NCI-H460 (cell line): Measurements from ENCODE around the gene PDGFA. TPM values are rescaled to one million over a fixed set of nuclear protein-coding genes. Genes with fewer than 3 reads are reported as not detected.

ENCODE experiments used
- DNase-seq: peaks from one replicate; pipeline ENCODE4 v3.0.0-alpha.2; 2016; ENCODE audit warnings: low read depth; ENCODE audit errors: extremely low read depth
- total RNA-seq: library from RNA; depleted of rRNA; stranded (reverse); fragments of >200 nt; shearing (Covaris generic); gene quantifications from 2 replicates; pipeline ENCODE4 v1.2.3, GENCODE V29; 2014

Gene PDGFA
- total RNA-seq, 1 experiment from 2014 or later = 20.3 TPM

- DNase-seq = no peak
Observed at GRCh38 chr7:520503-521161, 986 bp upstream of the PDGFA start.

GRCh38 chr7:518630-519483 lies 789 bp downstream of the PDGFA start:
- DNase-seq = peak; percentile 76

DNA sequence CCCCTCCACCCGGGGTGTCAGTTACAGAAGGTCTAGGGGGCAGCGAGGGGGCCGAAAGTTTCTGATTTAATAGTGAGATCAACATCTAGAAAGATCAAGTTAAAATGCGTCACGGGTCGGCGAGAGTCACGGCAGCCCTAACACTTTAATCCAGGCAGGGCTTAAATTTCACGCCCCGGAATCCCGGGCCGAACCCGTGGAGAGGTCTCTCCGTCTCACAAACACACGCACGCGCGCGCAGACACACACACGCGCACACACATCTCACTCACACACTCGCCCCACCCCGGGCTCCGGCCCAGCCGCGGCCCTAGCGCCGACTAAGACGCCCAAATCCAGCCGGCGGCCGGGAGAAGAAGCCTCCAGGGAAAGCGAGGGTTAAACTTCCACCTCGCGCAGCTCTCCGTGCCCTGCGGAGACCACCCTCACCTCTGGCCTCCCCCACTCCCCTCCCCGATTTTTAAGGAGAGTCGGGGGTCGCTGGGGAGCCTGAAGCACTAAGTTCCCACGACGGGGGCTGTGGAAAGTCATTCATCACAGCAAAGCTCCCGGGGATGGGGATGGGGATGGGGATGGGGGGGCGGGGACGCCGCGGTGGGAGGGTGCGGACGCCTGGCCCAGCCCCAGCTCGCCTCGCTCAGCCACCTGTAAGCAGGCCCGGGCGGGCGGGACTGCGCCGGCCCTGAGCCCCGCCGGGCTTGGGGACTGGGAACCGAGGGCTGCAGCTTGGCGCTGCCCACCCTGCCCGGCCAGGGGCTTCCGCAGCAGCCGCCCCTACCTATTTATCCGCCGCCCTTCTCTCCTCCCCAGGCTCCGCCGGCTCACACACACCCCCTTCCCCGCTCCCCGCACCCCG lies 1.6 kb downstream of the PDGFA start:
- DNase-seq = no peak

DNA sequence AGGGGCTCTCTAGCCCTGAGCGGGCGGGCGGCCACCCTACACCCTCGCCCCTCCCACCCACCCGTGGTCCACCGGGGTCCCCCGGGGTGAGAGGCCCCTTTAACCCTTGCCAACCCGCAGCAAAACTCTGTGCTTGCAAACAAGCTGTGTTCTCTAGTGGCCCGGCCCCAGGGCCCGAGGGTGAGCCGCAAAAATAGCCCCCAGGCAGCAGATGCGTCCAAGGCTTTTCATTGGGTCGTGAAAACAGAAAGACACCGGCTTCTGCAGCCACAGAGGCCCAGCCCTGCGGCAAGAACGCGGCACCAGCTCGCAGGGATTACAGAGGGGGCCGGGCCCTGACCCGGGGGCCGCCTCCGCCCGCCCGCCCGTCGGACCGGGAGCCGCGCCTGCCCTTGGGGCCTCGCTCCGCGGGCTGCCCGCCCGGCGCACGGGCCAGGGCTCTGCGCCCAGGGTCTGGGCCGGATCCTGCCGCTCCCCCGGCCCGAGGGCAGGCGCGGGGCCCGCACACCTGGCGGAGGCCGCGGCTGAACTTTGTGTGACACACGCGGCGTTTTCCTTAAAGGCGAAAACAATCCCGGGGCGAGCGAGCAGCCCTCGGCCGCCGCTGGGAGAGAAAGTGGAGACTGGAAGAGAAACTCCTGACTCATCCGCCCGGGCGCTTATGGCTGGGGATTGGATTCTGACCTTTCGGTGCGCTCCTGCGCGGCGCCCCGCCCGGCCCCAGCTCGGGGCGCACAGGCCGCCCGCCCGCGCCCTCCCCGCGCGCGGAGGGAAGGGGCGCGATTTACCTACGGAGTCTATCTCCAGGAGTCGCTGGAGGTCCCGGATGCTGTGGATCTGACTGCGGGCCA lies 2.8 kb downstream of the PDGFA start:
- peak; percentile 53 for DNase-seq

DNA sequence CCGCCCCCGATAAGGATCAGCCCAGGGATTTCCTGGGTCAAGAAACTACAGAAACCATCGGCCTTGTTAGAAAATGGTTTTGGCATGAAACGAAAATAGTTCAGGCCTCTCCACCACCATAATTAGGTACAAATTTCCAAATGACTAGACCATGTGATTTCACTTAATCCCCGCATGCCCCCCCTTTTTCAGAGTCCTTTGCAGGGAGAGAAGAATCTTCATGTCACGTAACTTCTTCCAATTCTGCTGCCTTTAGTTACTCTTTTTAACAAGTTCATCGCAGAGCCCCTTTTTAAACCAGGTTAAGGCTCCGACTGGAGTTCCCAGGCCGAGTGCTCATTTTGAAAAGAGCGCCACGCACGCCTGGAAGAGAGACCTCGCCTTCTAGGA lies 3.4 kb downstream of the PDGFA start:
- no peak for DNase-seq

DNA sequence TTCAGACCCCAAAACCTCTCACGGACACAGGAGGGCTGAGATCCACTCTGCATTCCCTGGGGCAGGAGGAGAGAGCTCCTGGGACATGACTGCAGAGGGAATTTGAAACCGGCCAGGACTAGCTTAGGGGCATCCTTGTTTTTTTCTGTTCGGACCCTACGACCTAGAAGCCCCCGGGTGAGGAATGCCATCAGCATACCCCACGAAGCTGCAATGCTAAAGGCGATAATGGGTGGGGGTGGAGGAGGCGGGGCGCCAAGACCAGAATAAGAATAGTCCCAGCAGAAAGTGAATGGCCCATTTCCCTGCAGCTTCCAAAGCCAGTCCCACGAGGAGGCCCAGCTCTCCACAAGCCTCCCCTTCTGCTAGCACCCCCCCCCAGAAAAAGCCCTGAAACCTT lies 4.0 kb downstream of the PDGFA start:
- no peak for DNase-seq

GRCh38 chr7:514651-515598 lies 4.7 kb downstream of the PDGFA start:
- no peak for DNase-seq

- DNase-seq = no peak
Observed at GRCh38 chr7:514242-514641, 5.4 kb downstream of the PDGFA start.

GRCh38 chr7:513521-514166 lies 6.0 kb downstream of the PDGFA start:
- DNase-seq = no peak

DNA sequence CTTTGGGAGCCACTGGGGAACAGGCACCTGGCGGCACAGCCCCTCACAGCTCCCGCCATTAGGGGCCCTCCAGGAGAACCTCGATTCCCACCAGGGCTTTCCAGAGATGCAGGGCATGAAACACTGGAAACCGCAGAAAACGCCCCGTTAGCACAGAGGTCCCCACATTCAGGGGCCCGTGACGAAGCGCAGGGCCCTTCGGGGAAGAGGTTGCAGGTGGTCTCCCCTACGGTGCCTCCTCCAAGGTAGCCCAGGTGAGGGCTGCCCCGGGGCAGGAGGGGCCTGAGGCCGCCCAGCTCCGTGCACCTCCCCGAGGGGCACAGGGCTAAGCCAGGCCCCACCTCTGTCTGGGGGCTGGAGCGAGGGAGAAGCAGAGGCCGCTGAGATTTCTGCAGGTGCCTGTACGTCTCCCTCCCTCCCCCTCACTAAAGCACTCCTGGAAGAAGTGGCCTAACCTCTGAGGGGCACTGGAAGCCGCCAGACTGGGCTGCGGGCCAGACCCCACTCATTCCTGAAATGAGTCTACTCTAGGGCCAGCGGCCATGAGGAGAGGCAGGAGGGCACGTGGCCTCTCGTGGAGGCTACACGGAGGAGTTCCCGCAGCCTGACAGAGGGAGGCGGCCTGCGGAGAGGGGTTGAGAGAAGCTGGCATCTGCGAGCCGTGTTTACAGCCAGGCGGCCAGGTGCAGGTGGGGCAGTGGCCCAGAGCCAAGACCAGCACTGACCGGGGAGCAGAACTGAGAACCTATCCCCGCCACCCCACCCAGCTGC lies 6.9 kb downstream of the PDGFA start:
- DNase-seq = no peak

DNA sequence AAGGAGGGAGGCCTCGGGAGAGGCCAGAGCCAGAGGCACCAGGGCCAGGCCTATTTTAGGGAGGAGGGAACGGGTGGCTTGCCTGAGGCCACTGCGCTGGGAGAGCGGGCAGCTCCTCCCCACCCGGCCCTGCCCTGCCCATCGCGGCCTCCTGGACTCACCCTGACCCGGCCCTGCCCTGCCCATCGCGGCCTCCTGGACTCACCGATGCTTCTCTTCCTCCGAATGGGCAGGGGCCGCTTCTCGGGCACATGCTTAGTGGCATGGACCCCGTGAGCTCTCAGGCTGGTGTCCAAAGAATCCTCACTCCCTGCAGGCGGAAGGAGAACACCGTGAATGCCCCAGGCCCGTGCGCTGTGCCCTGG lies 7.5 kb downstream of the PDGFA start:
- DNase-seq = no peak

- no peak for DNase-seq
Observed at GRCh38 chr7:511476-512145, 8.0 kb downstream of the PDGFA start.

- no peak for DNase-seq
Observed at GRCh38 chr7:510782-511281, 8.8 kb downstream of the PDGFA start.

- no peak for DNase-seq
Observed at GRCh38 chr7:510131-510481, 9.5 kb downstream of the PDGFA start.

- DNase-seq = no peak
Observed at GRCh38 chr7:509426-510130, 10.1 kb downstream of the PDGFA start.

- DNase-seq = no peak
Observed at GRCh38 chr7:508461-509170, 11.0 kb downstream of the PDGFA start.
